HepG2 (cell line): ENCODE measurements around the gene KCNMA1. TPM values are rescaled to one million over a fixed set of nuclear protein-coding genes. Genes with fewer than 3 reads are reported as not detected.
A peak's percentile ranks its signal among the peaks of the same experiment; 100 is the strongest.

Experiments
- ATAC-seq: fragments of 200-7000 bp; cut with Tn5 transposase; 3 replicates; pipeline ENCODE4 v1.9.1; 2020; ENCODE audit warnings: mild to moderate bottlenecking, moderate library complexity
- BruUV-seq: library from RNA; stranded (reverse); fragments of 400-500 nt; replicated peaks from 2 replicates; lab custom pipeline; 2021; lab: Mats Ljungman, UMichigan
- CTCF ChIA-PET: fragments of 300-600 bp; formaldehyde crosslinking; extraction: SDS; loops from one replicate; lab custom pipeline; 2021; ENCODE audit warnings: low total read pairs, inconsistent platforms, low intra/inter-chr PET ratio; lab: Yijun Ruan, JAX
- POLR2A ChIA-PET: fragments of 350-600 bp; sonication (Branson Sonifier 250); formaldehyde crosslinking; loops from one replicate; lab custom pipeline; 2020; ENCODE audit warnings: antibody characterized with exemption, inconsistent platforms; lab: Yijun Ruan, JAX
- DNase-seq: peaks from one replicate; pipeline ENCODE4 v3.0.0-alpha.2; 2015; ENCODE audit warnings: low spot score
- FAIRE-seq: peaks from 3 replicates; lab custom pipeline; 2011; peaks lifted over from hg19 to GRCh38; lab: Jason Lieb, UNC
- H2AFZ ChIP-seq: one replicate; pipeline ENCODE4 v1.6.1; 2011; ENCODE audit warnings: low read length, inconsistent platforms
- H3K27ac ChIP-seq: fragments of 300-600 bp; 3 replicates; pipeline ENCODE4 v1.8.0; 2011; ENCODE audit warnings: mixed run types, mild to moderate bottlenecking, mixed read lengths, low read length, inconsistent platforms; ENCODE audit not compliant: insufficient read depth; ENCODE audit errors: extremely low read length
- H3K27me3 ChIP-seq, 2 experiments: fragments of 200-600 bp in 1 of 2; 2 replicates in 1 of 2; 3 replicates in 1 of 2; pipeline versions ENCODE4 v1.6.0 to v1.8.0; 2011; ENCODE audit warnings: low read length in 2 of 2, mild to moderate bottlenecking in 2 of 2, moderate library complexity in 2 of 2, inconsistent platforms in 1 of 2; ENCODE audit not compliant: insufficient read depth in 2 of 2, control insufficient read depth in 1 of 2
- H3K36me3 ChIP-seq, 2 experiments: fragments of 200-600 bp in 1 of 2; replicated peaks in 1 of 2; 2 replicates in 1 of 2; 3 replicates in 1 of 2; pipeline versions ENCODE4 v1.5.1 to v1.8.0; 2011; ENCODE audit warnings: low read length in 2 of 2, inconsistent platforms in 1 of 2; ENCODE audit not compliant: insufficient read depth in 2 of 2, control insufficient read depth in 1 of 2
- H3K4me1 ChIP-seq: 2 replicates; pipeline ENCODE4 v1.5.1; 2012; ENCODE audit warnings: low read length, inconsistent platforms; ENCODE audit not compliant: insufficient read depth
- H3K4me2 ChIP-seq: 2 replicates; pipeline ENCODE4 v1.6.0; 2011; ENCODE audit warnings: low read depth, low read length, inconsistent platforms
- H3K4me3 ChIP-seq, 3 experiments: fragments of 200-600 bp in 1 of 3; sonication (generic), shearing (Covaris generic) in 1 of 3; replicated peaks in 1 of 3; 2 replicates each; pipeline ENCODE4 v1.5.1; 2011 to 2016; ENCODE audit warnings: low read length in 3 of 3, inconsistent platforms in 2 of 3, low read depth in 2 of 3, mild to moderate bottlenecking in 2 of 3, control low read depth in 1 of 3, mixed read lengths in 1 of 3; ENCODE audit not compliant: insufficient read depth in 1 of 3
- H3K79me2 ChIP-seq: one replicate; pipeline ENCODE4 v1.6.1; 2011; ENCODE audit warnings: low read length, inconsistent platforms; ENCODE audit not compliant: insufficient read depth
- H3K9ac ChIP-seq: 2 replicates; pipeline ENCODE4 v1.6.0; 2011; ENCODE audit warnings: mild to moderate bottlenecking, low read depth, low read length, inconsistent platforms; ENCODE audit not compliant: insufficient read depth
- H3K9me3 ChIP-seq: 2 replicates; pipeline ENCODE4 v1.5.1; 2012; ENCODE audit warnings: mild to moderate bottlenecking, low read length
- H4K20me1 ChIP-seq: 2 replicates; pipeline ENCODE4 v1.6.0; 2011; ENCODE audit warnings: inconsistent platforms, mild to moderate bottlenecking, low read length, moderate library complexity; ENCODE audit not compliant: insufficient read depth
- ATAD3A ChIP-seq: sonication (generic); formaldehyde crosslinking; IDR thresholded peaks from 2 replicates; pipeline ENCODE4 v1.4.0; 2020; ENCODE audit warnings: missing genetic modification reagents
- GATAD2A ChIP-seq: IDR thresholded peaks from 2 replicates; pipeline ENCODE4 v1.6.1; 2016
- HMG20B ChIP-seq: conservative IDR thresholded peaks from 2 replicates; pipeline ENCODE4 v1.6.1; 2016; ENCODE audit warnings: missing genetic modification reagents, missing compliant biosample characterization
- NFE2L2 ChIP-seq: fragments of 150-350 bp; IDR thresholded peaks from 2 replicates; pipeline ENCODE4 v1.6.1; 2014; ENCODE audit warnings: low read length
- SNRNP70 ChIP-seq: fragments of 200-400 bp; formaldehyde crosslinking; IDR thresholded peaks from 2 replicates; pipeline ENCODE4 v1.6.1; 2017; ENCODE audit warnings: mild to moderate bottlenecking, low read depth, low read length, moderate library complexity
- SOX13 ChIP-seq, 3 experiments: fragments of 450-650 bp in 1 of 3; sonication (generic) in 1 of 3; formaldehyde crosslinking in 1 of 3; IDR thresholded peaks in 2 of 3; conservative IDR thresholded peaks in 1 of 3; 2 replicates each; pipeline versions ENCODE4 v1.5.0 to v1.6.1; 2016 to 2020; ENCODE audit warnings: antibody characterized with exemption in 1 of 3, mild to moderate bottlenecking in 1 of 3, missing compliant biosample characterization in 1 of 3, missing genetic modification reagents in 1 of 3, moderate library complexity in 1 of 3
- SOX5 ChIP-seq: IDR thresholded peaks from 2 replicates; pipeline ENCODE4 v1.6.1; 2016; ENCODE audit warnings: borderline replicate concordance
- TBP ChIP-seq: sonication (generic); formaldehyde crosslinking; IDR thresholded peaks from 2 replicates; pipeline ENCODE4 v1.5.0; 2020; ENCODE audit warnings: missing genetic modification reagents
- TEAD2 ChIP-seq: sonication (generic); formaldehyde crosslinking; IDR thresholded peaks from 2 replicates; pipeline ENCODE4 v1.9.0; 2021; ENCODE audit warnings: missing genetic modification reagents
- ZNF30 ChIP-seq: sonication (generic); formaldehyde crosslinking; IDR thresholded peaks from 2 replicates; pipeline ENCODE4 v1.5.0; 2020; ENCODE audit warnings: mild to moderate bottlenecking, missing genetic modification reagents
- ZNF703 ChIP-seq: sonication (generic); formaldehyde crosslinking; IDR thresholded peaks from 2 replicates; pipeline ENCODE4 v1.5.1; 2020; ENCODE audit warnings: missing genetic modification reagents, mild to moderate bottlenecking, moderate library complexity, borderline replicate concordance
- ZNF781 ChIP-seq: sonication (generic); formaldehyde crosslinking; IDR thresholded peaks from 2 replicates; pipeline ENCODE4 v1.5.1; 2020; ENCODE audit warnings: borderline replicate concordance, mild to moderate bottlenecking, missing genetic modification reagents; ENCODE audit errors: not compliant biosample characterization
- WGBS: methylation state at CpG from one replicate; pipeline ENCODE4 v1.1.6; 2017; ENCODE audit warnings: low lambda C conversion rate; 5-methylcytosine and 5-hydroxymethylcytosine counted together
- in situ Hi-C: cut with HindIII; loops from 2 replicates; pipeline ENCODE4 v1.10.0; 2017; ENCODE audit warnings: low pct_unique_long_range_greater_than_20kb; ENCODE audit not compliant: extremely low pct_ligation_motif_present
- intact Hi-C: fragments of 100-400 bp; cut with micrococcal nuclease; formaldehyde crosslinking; loops from one replicate; pipeline ENCODE4 v1.10.0; 2022; ENCODE audit not compliant: unreplicated experiment
- polyA plus RNA-seq, 8 experiments: library from polyadenylated mRNA; depleted of rRNA in 3 of 8; stranded (reverse) in 7 of 8; unstranded in 1 of 8; fragments of >200 nt; fragmentation: Illumina TruSeq in 4 of 8; extraction: Trizol in 4 of 8; gene quantifications; 2 replicates each; pipeline versions ENCODE4 v1.2.1 to v1.2.3, GENCODE V29; 2011 to 2016; ENCODE audit warnings: low read depth in 4 of 8, missing spikeins in 1 of 8, mixed read lengths in 1 of 8; ENCODE audit not compliant: insufficient read depth in 1 of 8
- total RNA-seq, 5 experiments: library from RNA; depleted of rRNA; stranded (reverse); fragments of >200 nt; fragmentation: Illumina TruSeq; extraction: Trizol; gene quantifications; 2 replicates each; pipeline ENCODE4 v1.2.3, GENCODE V29; 2016; ENCODE audit warnings: low read depth in 1 of 5
- TF ChIP-seq, protein P1 (sequence below): sonication (generic); formaldehyde crosslinking; IDR thresholded peaks from 2 replicates; pipeline ENCODE4 v1.4.0; 2020; ENCODE audit warnings: missing genetic modification reagents, mild to moderate bottlenecking, borderline replicate concordance

KCNMA1 gene
- total and polyA plus RNA-seq, 2 of the 13 experiments (the other 11 are each of a cell fraction or from before 2014, with no cell fraction given), result 0.02 TPM; not detected in 1

DNA sequence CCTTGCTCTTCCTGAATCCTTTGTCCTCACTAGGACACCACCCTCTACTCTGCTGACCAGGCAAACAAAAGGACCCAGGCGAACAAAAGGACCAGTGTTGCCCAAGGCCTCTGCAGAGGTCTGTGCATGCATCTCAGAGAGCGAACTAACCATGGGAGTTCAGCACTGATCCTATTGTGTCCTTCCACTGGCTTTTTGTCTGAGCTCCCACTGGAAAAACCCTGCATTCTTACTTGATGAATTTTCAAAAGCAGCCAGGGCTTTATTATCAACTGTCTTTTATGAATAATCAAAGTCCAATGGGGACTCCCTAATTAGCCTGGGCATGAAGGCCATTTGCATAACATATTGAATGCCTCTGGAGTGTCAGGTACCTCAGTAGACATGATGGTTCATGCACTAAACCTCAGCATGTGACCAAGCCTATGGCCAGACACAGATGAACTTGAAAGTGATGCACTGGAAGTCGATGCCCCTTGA lies 140.6 kb downstream of the KCNMA1 start:
- intact Hi-C loops, result no loop called here
- Histone ChIP-seq H3K27ac (no peak overlapping the region), H3K9me3 (no peaks in the 10 kb centered on the region), H3K4me3 (no peak overlapping the region), H3K4me1 (no peaks in the 10 kb centered on the region), H2AFZ (no peak overlapping the region), H3K27me3 (0 out of 5 replicates have a peak, but pooled peaks cover 0 to 3% of the 10 kb centered on the region in 2 experiments), H3K79me2 (no peaks in the 10 kb centered on the region), H3K9ac (no peak overlapping the region), H3K36me3 (no peaks in the 10 kb centered on the region; a peak in 1 of 5 replicates), H4K20me1 (no peaks in the 10 kb centered on the region), H3K4me2 (no peak overlapping the region)
- ATAC-seq (peak; percentile 72), FAIRE-seq (no peak), DNase-seq (peak; percentile 10)
- CTCF ChIA-PET, result no interaction called here
- POLR2A ChIA-PET, result no interaction called here
- in situ Hi-C loops, result loop anchor here (10.0 kb wide), 1 partner anchor 148 kb away; no protein-coding TSS in a partner anchor
- WGBS, result 6% methylated on average over 2 of the region's 3 CpGs
- no TSS peak for BruUV-seq
- TF ChIP-seq ATAD3A (CRISPR knock-in tag) (no peak), ZNF30 (no peak), SOX5 (CRISPR knock-in tag) (peak; percentile 56; the same call in 1 of the 2 replicates), NFE2L2 (no peak), SOX13 (IDR thresholded peaks at IDR 0.05) (0 out of 2 replicates have a peak, but pooled peaks have one; percentile 40), SOX13 (CRISPR knock-in tag; conservative IDR thresholded peaks at IDR 0.05 in 1 of 2, IDR thresholded peaks at IDR 0.05 in 1 of 2) (peak in 1 of 2 experiments; percentile 82; a peak in 2 of 4 replicates)

DNA sequence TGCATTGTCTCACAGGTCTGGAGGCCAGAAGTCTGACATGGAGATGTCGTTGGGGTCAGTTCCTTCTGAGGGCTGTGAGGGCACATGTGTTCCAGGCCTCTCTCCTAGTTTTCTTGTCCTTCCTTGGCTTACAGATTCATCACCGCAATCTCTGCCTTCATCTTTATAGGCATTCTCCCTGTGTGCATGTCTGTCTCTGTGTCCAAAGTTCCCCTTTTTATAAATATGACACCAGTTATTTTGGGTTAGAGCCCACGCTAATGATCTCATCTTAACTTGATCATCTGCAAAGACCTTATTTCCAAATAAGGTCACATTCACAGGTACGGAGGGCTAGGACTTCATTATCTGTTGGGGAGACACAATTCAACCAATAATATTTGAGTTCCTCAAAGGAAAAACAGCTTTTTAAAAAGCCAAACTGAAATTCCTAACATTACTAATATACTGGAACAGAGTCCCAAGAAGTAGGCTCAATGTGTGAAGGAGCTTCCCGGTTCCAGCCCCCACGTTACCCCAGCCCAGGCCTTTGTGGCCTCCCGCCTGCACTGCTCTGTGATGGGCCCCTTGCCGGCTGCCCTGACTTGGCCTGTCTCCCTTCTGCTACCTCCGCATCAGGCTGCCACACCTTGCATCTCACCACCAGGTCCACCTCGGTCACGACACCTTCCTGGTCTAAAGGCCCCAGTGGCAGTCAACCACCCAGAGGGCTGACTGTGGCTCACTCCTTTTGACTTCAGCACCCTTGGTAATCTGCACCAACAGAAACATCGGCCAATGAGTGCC lies 142.7 kb downstream of the KCNMA1 start:
- CTCF ChIA-PET, result interaction anchor here (1.2 kb wide), 1 partner anchor 146 kb away, joined by 7 read pairs; no protein-coding TSS in a partner anchor
- Histone ChIP-seq H3K4me3 (no peak overlapping the region), H3K79me2 (no peaks in the 10 kb centered on the region), H4K20me1 (no peaks in the 10 kb centered on the region), H3K27me3 (no peaks in the 10 kb centered on the region), H3K4me1 (no peaks in the 10 kb centered on the region), H3K4me2 (no peak overlapping the region), H2AFZ (no peak overlapping the region), H3K9me3 (no peaks in the 10 kb centered on the region), H3K36me3 (no peaks in the 10 kb centered on the region; a peak in 1 of 5 replicates), H3K9ac (no peak overlapping the region), H3K27ac (no peak overlapping the region)
- DNase-seq (no peak), ATAC-seq (no peak), FAIRE-seq (no peak)
- BruUV-seq, result no TSS peak
- in situ Hi-C loops (loop anchor here (10.0 kb wide), 1 partner anchor 150 kb away; no protein-coding TSS in a partner anchor), intact Hi-C loops (no loop called here)
- POLR2A ChIA-PET, result no interaction called here
- WGBS, result 58% methylated on average over 11 of the region's 12 CpGs
- TF ChIP-seq TBP (CRISPR knock-in tag) (no peak), SNRNP70 (no peak), GATAD2A (CRISPR knock-in tag) (no peak), ZNF703 (CRISPR knock-in tag) (no peak), TEAD2 (CRISPR knock-in tag) (no peak), ZNF781 (no peak), HMG20B (CRISPR knock-in tag) (no peak)
- TF ChIP-seq, protein P1, sequence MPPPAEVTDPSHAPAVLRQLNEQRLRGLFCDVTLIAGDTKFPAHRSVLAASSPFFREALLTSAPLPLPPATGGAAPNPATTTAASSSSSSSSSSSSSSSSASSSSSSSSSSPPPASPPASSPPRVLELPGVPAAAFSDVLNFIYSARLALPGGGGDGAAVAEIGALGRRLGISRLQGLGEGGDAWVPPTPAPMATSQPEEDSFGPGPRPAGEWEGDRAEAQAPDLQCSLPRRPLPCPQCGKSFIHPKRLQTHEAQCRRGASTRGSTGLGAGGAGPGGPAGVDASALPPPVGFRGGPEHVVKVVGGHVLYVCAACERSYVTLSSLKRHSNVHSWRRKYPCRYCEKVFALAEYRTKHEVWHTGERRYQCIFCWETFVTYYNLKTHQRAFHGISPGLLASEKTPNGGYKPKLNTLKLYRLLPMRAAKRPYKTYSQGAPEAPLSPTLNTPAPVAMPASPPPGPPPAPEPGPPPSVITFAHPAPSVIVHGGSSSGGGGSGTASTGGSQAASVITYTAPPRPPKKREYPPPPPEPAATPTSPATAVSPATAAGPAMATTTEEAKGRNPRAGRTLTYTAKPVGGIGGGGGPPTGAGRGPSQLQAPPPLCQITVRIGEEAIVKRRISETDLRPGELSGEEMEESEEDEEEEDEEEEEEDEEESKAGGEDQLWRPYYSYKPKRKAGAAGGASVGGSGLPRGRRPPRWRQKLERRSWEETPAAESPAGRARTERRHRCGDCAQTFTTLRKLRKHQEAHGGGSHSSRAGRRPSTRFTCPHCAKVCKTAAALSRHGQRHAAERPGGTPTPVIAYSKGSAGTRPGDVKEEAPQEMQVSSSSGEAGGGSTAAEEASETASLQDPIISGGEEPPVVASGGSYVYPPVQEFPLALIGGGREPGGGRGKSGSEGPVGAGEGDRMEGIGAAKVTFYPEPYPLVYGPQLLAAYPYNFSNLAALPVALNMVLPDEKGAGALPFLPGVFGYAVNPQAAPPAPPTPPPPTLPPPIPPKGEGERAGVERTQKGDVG (CRISPR knock-in tag), result no peak
